Keratinocyte (primary cell): ENCODE data around the gene OSBPL8. TPM values are rescaled to one million over a fixed set of nuclear protein-coding genes. Genes with fewer than 3 reads are reported as not detected.

Source experiments
- DNase-seq: peaks from one replicate; pipeline ENCODE4 v3.0.0-alpha.2; 2011; ENCODE audit warnings: low read depth, missing footprints, low spot score
- FAIRE-seq: peaks from 2 replicates; lab custom pipeline; 2011; peaks lifted over from hg19 to GRCh38; lab: Jason Lieb, UNC
- H2AFZ ChIP-seq: 2 replicates; pipeline ENCODE4 v1.6.0; 2012; ENCODE audit warnings: low read length, control low read depth, inconsistent platforms; ENCODE audit not compliant: control insufficient read depth
- H3K27ac ChIP-seq: 2 replicates; pipeline ENCODE4 v1.5.1; 2011; ENCODE audit warnings: low read length; ENCODE audit not compliant: control insufficient read depth, insufficient read depth
- H3K27me3 ChIP-seq: 3 replicates; pipeline ENCODE4 v1.6.0; 2011; ENCODE audit warnings: low read length; ENCODE audit not compliant: control insufficient read depth, insufficient read depth; ENCODE audit errors: extremely low read depth
- H3K36me3 ChIP-seq, 2 experiments: 2 replicates in 1 of 2; 3 replicates in 1 of 2; pipeline ENCODE4 v1.5.1; 2011; ENCODE audit warnings: low read length in 2 of 2, mild to moderate bottlenecking in 1 of 2; ENCODE audit not compliant: control insufficient read depth in 2 of 2, insufficient read depth in 2 of 2; ENCODE audit errors: extremely low read depth in 1 of 2
- H3K4me1 ChIP-seq: 3 replicates; pipeline ENCODE4 v1.5.1; 2011; ENCODE audit warnings: low read length; ENCODE audit not compliant: control insufficient read depth, insufficient read depth; ENCODE audit errors: extremely low read depth
- H3K4me2 ChIP-seq: 3 replicates; pipeline ENCODE4 v1.6.0; 2011; ENCODE audit warnings: low read depth, low read length; ENCODE audit not compliant: control insufficient read depth, insufficient read depth; ENCODE audit errors: extremely low read depth
- H3K4me3 ChIP-seq, 3 experiments: fragments of 200-600 bp in 1 of 3; sonication (generic) in 1 of 3; 2 replicates in 2 of 3; 3 replicates in 1 of 3; pipeline ENCODE4 v1.5.1; 2011 to 2016; ENCODE audit warnings: low read length in 3 of 3, mild to moderate bottlenecking in 3 of 3, control low read depth in 2 of 3, inconsistent platforms in 1 of 3, low read depth in 1 of 3, mixed read lengths in 1 of 3, mixed run types in 1 of 3, moderate library complexity in 1 of 3; ENCODE audit not compliant: control insufficient read depth in 2 of 3, insufficient read depth in 2 of 3; ENCODE audit errors: extremely low read depth in 1 of 3
- H3K79me2 ChIP-seq: 2 replicates; pipeline ENCODE4 v1.6.0; 2012; ENCODE audit warnings: low read length; ENCODE audit not compliant: control insufficient read depth, insufficient read depth
- H3K9ac ChIP-seq: 3 replicates; pipeline ENCODE4 v1.6.0; 2011; ENCODE audit warnings: low read length; ENCODE audit not compliant: control insufficient read depth, insufficient read depth; ENCODE audit errors: extremely low read depth
- H3K9me1 ChIP-seq: 3 replicates; pipeline ENCODE4 v1.6.0; 2011; ENCODE audit warnings: low read length; ENCODE audit not compliant: control insufficient read depth, insufficient read depth; ENCODE audit errors: extremely low read depth
- H3K9me3 ChIP-seq: 2 replicates; pipeline ENCODE4 v1.5.1; 2012; ENCODE audit warnings: low read depth, low read length; ENCODE audit not compliant: control insufficient read depth
- H4K20me1 ChIP-seq: 3 replicates; pipeline ENCODE4 v1.6.0; 2011; ENCODE audit warnings: low read length; ENCODE audit not compliant: control insufficient read depth, insufficient read depth; ENCODE audit errors: extremely low read depth
- EZH2 ChIP-seq: IDR thresholded peaks from one replicate; pipeline ENCODE4 v1.6.1; 2012; ENCODE audit warnings: inconsistent platforms, mild to moderate bottlenecking, low read length, moderate library complexity
- dilution Hi-C: fragments of 300-500 bp; cut with MboI; formaldehyde crosslinking; loops from one replicate; pipeline ENCODE4 v1.7.0; 2020; ENCODE audit warnings: low sequenced_read_pairs; ENCODE audit not compliant: extremely low pct_ligation_motif_present
- polyA plus RNA-seq, 5 experiments: library from polyadenylated mRNA; depleted of rRNA in 3 of 5; stranded (reverse) in 3 of 5; stranded (forward) in 1 of 5; unstranded in 1 of 5; fragments of >200 nt; gene quantifications; 1 replicate in 1 of 5; 2 replicates in 3 of 5; 3 replicates in 1 of 5; pipeline versions ENCODE4 v1.2.1 to v1.2.3, GENCODE V29; 2011 to 2012; ENCODE audit warnings: missing spikeins in 2 of 5, low read depth in 1 of 5, low replicate concordance in 1 of 5
- TF ChIP-seq, protein P1 (sequence below), 3 experiments: IDR thresholded peaks in 1 of 3; conservative IDR thresholded peaks in 1 of 3; optimal IDR thresholded peaks in 1 of 3; 2 replicates in 2 of 3; 3 replicates in 1 of 3; pipeline versions ENCODE3 to v1.5.1; 2011; ENCODE audit warnings: low read length in 3 of 3, mild to moderate bottlenecking in 3 of 3, moderate library complexity in 2 of 3, control low read depth in 1 of 3, inconsistent platforms in 1 of 3; ENCODE audit not compliant: insufficient read depth in 2 of 3; ENCODE audit errors: extremely low read depth in 1 of 3

The OSBPL8 gene
- polyA plus RNA-seq, 1 donor (not counting 4 experiments of a cell fraction or from before 2014, with no cell fraction given): 33.7 TPM

DNA sequence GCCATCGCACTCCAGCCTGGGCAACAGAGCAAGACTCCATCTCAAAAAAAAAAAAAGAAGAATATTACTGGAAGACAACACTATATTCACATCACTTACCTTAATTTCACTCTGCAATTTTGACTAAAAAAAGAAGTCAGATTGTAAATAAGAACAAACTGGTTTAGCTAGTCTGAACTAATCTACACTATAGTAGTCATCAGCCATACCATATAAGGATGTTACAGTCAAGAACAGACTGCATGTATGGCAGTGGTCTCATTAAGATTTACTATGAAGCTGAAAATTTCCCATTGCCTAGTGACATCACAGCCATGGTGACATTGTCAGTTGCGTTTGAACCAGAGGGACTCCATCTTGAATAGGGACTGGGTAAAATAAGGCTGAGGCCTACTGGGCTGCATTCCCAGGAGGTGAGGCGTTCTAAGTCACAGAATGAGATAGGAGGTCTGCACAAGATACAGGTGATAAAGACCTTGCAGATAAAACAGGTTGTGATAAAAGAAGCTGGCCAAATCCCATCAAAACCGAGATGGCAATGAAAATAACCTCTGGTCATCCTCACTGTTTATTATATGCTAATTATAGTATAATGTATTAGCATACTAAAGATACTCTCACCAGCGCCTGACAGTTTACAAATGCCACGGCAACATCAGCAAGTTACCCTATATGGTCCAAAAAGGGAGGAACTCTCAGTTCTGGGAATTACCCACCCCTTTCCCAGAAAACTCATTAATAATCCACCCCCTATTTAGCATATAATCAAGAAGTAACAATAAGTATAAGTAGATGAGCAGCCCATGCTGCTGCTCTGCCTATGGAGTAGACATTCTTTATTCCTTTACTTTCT, 51.2 kb downstream of the OSBPL8 start:
- Histone ChIP-seq H4K20me1 (no peaks in the 10 kb centered on the region), H3K4me1 (no peaks in the 10 kb centered on the region)

DNA sequence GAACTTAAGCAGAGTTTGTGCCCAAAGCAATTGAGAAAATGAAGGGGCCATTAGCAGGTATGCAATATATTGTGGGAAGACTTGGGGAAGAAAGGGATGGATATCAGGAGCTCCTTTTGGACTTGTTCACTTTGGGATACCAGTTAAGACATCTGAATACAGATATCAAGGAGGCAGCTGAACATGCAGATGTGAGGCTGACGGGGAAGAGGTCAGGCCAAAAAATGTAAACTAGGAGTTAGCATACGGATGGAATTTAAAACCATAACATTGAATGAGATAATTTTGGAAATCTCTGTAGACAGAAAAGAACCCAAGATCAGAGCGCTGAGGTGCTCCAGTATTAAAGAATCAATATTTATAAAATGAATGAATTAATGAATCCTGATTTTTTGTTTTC, 53.4 kb downstream of the OSBPL8 start:
- H3K4me1 ChIP-seq: no peaks in the 10 kb centered on the region
- dilution Hi-C loops: no loop called here
- no peaks in the 10 kb centered on the region for H3K27me3 ChIP-seq
- no peak overlapping the region for H3K27ac ChIP-seq
- H3K9me3 ChIP-seq: no peaks in the 10 kb centered on the region
- no peak overlapping the region for H3K4me2 ChIP-seq
- FAIRE-seq (no peak), DNase-seq (no peak)
- no peak overlapping the region for H3K4me3 ChIP-seq
- H3K36me3 ChIP-seq: no peaks in the 10 kb centered on the region
- no peaks in the 10 kb centered on the region for H3K9me1 ChIP-seq
- no peaks in the 10 kb centered on the region for H4K20me1 ChIP-seq
- TF ChIP-seq EZH2: no peak
- TF ChIP-seq, protein P1, sequence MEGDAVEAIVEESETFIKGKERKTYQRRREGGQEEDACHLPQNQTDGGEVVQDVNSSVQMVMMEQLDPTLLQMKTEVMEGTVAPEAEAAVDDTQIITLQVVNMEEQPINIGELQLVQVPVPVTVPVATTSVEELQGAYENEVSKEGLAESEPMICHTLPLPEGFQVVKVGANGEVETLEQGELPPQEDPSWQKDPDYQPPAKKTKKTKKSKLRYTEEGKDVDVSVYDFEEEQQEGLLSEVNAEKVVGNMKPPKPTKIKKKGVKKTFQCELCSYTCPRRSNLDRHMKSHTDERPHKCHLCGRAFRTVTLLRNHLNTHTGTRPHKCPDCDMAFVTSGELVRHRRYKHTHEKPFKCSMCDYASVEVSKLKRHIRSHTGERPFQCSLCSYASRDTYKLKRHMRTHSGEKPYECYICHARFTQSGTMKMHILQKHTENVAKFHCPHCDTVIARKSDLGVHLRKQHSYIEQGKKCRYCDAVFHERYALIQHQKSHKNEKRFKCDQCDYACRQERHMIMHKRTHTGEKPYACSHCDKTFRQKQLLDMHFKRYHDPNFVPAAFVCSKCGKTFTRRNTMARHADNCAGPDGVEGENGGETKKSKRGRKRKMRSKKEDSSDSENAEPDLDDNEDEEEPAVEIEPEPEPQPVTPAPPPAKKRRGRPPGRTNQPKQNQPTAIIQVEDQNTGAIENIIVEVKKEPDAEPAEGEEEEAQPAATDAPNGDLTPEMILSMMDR (optimal IDR thresholded peaks at IDR 0.05 in 1 of 3, IDR thresholded peaks at IDR 0.05 in 1 of 3, conservative IDR thresholded peaks at IDR 0.05 in 1 of 3; ENCODE audit: extremely low read depth in 1 of 3, insufficient read depth in 2 of 3, low read length in 3 of 3): no peak
- peaks cover 1% of the 10 kb centered on the region for H3K79me2 ChIP-seq
- H2AFZ ChIP-seq: no peak overlapping the region
- H3K9ac ChIP-seq: no peak overlapping the region

More for the DNA sequence above, 51.2 kb downstream of the OSBPL8 start:
- TF ChIP-seq, protein P1 (optimal IDR thresholded peaks at IDR 0.05 in 1 of 3, IDR thresholded peaks at IDR 0.05 in 1 of 3, conservative IDR thresholded peaks at IDR 0.05 in 1 of 3; ENCODE audit: extremely low read depth in 1 of 3, insufficient read depth in 2 of 3, low read length in 3 of 3): no peak
- no peak for TF ChIP-seq EZH2
- Histone ChIP-seq H3K9me3 (no peaks in the 10 kb centered on the region), H3K36me3 (no peaks in the 10 kb centered on the region), H3K4me3 (no peak overlapping the region), H3K9ac (no peak overlapping the region), H3K27ac (no peak overlapping the region), H2AFZ (no peak overlapping the region), H3K79me2 (peaks cover 1% of the 10 kb centered on the region), H3K9me1 (no peaks in the 10 kb centered on the region), H3K4me2 (no peak overlapping the region), H3K27me3 (no peaks in the 10 kb centered on the region)
- no peak for DNase-seq
- dilution Hi-C loops: no loop called here
- FAIRE-seq: no peak
